Activated CD4-positive, alpha-beta T cell treated with anti-CD3 and anti-CD28 coated beads, Interleukin-2, amount 10 ng/mL, durations not matched to agents 7 days and 5 days (primary cell): Measurements from ENCODE around the gene DPCD. TPM values are rescaled to one million over a fixed set of nuclear protein-coding genes. Genes with fewer than 3 reads are reported as not detected.

Source experiments
- CTCF ChIA-PET: fragments of 350-600 bp; sonication (Branson Sonifier 250); formaldehyde crosslinking; loops from one replicate; lab custom pipeline; 2021; ENCODE audit warnings: antibody characterized with exemption; lab: Charles Lee
- POLR2A ChIA-PET: fragments of 350-600 bp; sonication (Branson Sonifier 250); formaldehyde crosslinking; loops from one replicate; lab custom pipeline; 2021; ENCODE audit warnings: antibody characterized with exemption; lab: Charles Lee
- DNase-seq: peaks from one replicate; pipeline ENCODE4 v3.0.0-alpha.2; 2020
- H3K27ac Mint-ChIP-seq: one replicate; pipeline ENCODE4 v1.8.0; 2021; ENCODE audit warnings: mild to moderate bottlenecking, moderate library complexity, mixed read lengths
- H3K27me3 Mint-ChIP-seq: one replicate; pipeline ENCODE4 v1.8.0; 2021; ENCODE audit warnings: mixed read lengths
- H3K36me3 Mint-ChIP-seq: one replicate; pipeline ENCODE4 v1.8.0; 2021; ENCODE audit warnings: low read depth, mixed read lengths
- H3K4me1 Mint-ChIP-seq: one replicate; pipeline ENCODE4 v1.8.0; 2021; ENCODE audit warnings: mixed read lengths
- H3K4me3 Mint-ChIP-seq: one replicate; pipeline ENCODE4 v1.8.0; 2021; ENCODE audit warnings: mild to moderate bottlenecking, moderate library complexity, mixed read lengths
- H3K9me3 Mint-ChIP-seq: one replicate; pipeline ENCODE4 v1.8.0; 2021; ENCODE audit warnings: mixed read lengths
- total RNA-seq, 2 experiments: library from RNA; stranded (reverse); gene quantifications; one replicate each; pipeline ENCODE4 v1.2.3, GENCODE V29; 2021

DPCD gene
- total RNA-seq, 2 experiments from 2014 or later, result 2.9 to 3.1 TPM

DNA sequence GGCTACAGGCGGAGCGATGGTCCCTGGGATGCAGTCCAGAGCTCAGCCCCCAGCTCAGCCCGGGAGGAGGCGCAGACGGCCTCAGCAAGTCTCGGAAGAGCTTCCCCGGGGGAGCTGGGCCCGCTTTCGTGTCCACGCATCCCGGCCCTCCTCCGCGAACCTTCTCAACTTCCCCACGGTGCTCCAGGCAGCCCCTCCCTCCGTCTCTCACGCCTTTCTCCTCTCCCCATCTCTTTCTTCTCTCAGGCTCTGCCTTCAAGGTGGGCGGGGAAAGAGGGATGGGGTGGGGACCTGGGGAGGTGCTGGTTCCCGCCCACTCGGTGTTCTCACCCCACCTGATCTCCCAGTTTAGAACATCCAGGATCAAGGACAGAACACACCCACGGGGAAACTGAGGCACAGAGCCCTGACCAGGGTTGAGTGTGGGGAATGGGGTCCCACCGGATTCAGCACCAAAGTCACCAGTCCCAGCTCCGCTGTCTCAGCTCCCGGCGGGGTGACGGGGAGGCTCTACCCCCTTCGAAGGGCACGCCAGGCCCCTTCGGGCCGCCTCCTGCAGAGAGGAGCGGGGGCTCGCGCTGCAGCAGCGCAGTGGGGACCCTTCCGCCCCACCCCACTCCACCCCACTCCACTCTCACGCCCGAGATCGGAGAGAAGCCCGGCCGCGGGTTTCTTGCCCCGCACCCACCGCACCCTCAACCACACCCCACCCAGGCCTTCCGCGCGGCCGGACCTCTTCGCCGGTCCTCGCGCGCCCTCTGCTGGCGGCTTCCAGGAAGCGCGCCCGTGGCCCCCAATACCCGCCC is 18.3 kb upstream of the DPCD start:
- Mint-ChIP-seq H3K9me3 (no peaks in the 10 kb centered on the region), H3K27me3 (peaks cover 45% of the 10 kb centered on the region), H3K36me3 (no peaks in the 10 kb centered on the region), H3K4me1 (peaks cover 18% of the 10 kb centered on the region), H3K4me3 (peak overlapping the region; percentile 73), H3K27ac (no peak overlapping the region)
- DNase-seq, result peak; percentile 82
- CTCF ChIA-PET, result interaction anchor here (0.5 to 4.4 kb wide), 14 partner anchors 11 to 1599 kb away, joined by 3 to 21 read pairs (median 3); no protein-coding TSS in a partner anchor
- POLR2A ChIA-PET, result no interaction called here

DNA sequence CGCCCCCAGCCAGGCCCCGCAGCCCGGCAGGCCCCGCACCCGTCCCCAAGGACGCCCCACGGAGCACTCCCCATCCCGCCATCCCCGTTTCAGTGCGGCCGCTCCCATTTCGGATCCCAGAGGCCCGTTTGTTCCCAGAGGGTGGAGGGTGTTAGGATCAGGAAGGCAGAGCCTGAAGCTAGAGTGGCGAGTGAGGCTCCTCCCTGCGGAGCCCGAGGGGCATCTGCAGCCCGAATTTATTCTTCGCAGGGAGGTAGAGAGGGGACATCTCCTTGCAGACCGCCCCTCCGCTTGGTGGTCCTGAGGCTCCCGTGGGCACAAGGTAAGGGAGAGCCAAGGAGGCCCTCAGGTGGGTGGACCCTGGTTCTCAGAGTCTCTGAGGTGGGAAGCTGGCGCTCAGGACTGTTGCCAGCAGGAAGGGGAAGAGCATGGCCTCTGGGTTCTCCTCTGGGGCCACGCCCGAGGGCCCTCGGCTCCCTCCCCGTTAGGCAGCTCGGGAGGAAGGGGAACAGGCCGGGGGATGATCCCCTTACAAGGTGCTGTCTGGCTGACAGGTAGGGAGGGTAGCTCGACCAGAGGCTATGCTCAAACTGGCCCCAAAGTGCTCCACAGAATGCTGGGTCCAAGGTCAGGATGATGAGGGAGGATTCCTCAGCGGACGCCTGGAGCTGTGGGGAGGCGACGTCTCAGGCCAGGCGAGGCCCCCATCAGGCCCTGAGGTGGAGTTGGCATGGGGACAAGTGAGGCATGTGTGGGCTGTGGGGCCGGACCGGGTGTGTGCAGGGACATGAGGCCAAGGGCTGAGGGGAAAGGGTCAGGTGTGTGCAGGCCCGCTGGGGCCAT is 17.5 kb upstream of the DPCD start:
- CTCF ChIA-PET, result interaction anchor here (0.8 to 4.4 kb wide), 14 partner anchors 9 to 360 kb away, joined by 3 to 21 read pairs (median 4); no protein-coding TSS in a partner anchor
- POLR2A ChIA-PET, result no interaction called here
- peaks cover 18% of the 10 kb centered on the region for H3K4me1 Mint-ChIP-seq
- H3K4me3 Mint-ChIP-seq, result peak overlapping the region; percentile 73
- no peaks in the 10 kb centered on the region for H3K9me3 Mint-ChIP-seq
- no peak overlapping the region for H3K27ac Mint-ChIP-seq
- DNase-seq, result no peak
- peaks cover 37% of the 10 kb centered on the region for H3K27me3 Mint-ChIP-seq
- no peaks in the 10 kb centered on the region for H3K36me3 Mint-ChIP-seq

DNA sequence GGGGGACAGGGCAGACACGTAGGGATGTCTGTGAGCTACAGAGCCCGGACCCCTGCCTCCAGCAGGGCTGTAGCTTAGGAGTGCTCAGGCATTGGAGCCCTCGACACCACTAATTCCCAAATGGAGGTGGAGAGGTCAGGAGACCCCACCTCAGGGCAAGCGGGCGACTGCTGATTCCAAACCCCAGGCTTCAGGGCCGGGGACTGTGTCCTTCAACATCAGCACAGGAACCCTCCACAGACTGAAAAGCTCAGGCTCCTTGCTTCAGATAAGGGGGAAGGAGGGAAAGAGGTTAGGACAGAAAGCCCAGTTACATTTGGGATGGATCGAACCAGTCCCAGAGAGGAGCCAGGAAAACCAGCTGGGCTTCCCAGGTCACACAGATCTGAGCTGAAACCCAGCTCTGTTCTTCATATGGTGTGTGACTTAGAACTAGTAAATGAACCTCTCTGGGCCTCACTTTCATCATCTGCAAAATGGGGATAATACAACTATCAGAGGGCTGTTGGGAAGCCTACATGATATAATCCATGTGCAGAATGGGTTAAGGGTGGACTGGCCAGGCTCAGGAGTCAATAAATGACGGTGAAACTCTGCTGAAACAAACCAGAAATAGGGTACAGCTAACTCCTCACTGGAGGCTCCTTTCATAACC is 16.7 kb upstream of the DPCD start:
- H3K27ac Mint-ChIP-seq, result no peak overlapping the region
- H3K4me1 Mint-ChIP-seq, result peaks cover 18% of the 10 kb centered on the region
- ChIA-PET POLR2A (no interaction called here), CTCF (interaction anchor here (0.8 to 4.4 kb wide), 9 partner anchors 10 to 310 kb away, joined by 3 to 21 read pairs (median 4); no protein-coding TSS in a partner anchor)
- H3K4me3 Mint-ChIP-seq, result peak overlapping the region; percentile 73
- peaks cover 30% of the 10 kb centered on the region for H3K27me3 Mint-ChIP-seq
- H3K9me3 Mint-ChIP-seq, result no peaks in the 10 kb centered on the region
- DNase-seq, result no peak
- H3K36me3 Mint-ChIP-seq, result no peaks in the 10 kb centered on the region

DNA sequence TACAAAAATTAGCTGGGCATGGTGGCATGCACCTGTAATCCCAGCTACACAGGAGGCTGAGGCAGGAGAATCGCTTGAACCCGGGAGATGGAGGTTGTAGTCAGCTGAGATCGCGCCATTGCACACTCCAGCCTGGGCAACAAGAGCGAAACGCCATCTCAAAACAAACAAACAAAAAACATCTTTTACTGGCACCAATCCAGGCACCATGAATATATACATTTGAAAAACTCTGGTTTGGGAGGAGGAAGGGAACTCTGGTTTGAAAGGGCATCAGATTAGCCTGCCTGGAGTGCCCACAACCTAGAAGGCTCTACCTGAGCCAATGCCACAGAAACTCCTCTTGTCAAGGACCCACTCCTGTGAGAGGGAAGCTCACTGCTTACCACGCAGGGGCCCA is 16.0 kb upstream of the DPCD start:
- H3K27ac Mint-ChIP-seq, result no peak overlapping the region
- no peak overlapping the region for H3K4me3 Mint-ChIP-seq
- H3K27me3 Mint-ChIP-seq, result peaks cover 26% of the 10 kb centered on the region
- DNase-seq, result no peak
- CTCF ChIA-PET, result interaction anchor here (1.2 to 4.4 kb wide), 2 partner anchors 9 to 13 kb away, joined by 3 to 21 read pairs; no protein-coding TSS in a partner anchor
- no peaks in the 10 kb centered on the region for H3K9me3 Mint-ChIP-seq
- no peaks in the 10 kb centered on the region for H3K36me3 Mint-ChIP-seq
- POLR2A ChIA-PET, result no interaction called here
- H3K4me1 Mint-ChIP-seq, result peaks cover 16% of the 10 kb centered on the region

DNA sequence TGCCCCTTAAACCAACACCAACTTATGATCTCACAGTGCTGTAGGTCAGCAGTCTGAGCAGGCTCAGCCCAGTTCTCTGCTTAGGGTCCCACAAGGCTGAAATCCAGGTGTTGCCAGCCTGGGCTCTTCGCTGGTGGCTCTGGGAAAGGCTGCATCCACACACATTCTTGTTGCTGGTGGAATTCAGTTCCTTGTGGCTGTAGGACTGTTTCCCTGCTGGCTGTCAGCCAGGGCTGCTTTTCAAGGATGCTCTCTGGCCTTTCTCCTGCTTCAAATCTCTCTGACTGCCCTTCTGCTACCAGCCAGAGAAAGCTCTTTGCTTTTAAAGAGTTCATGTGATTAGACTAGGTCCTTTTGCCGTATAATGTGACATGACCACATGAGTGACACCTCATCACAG is 15.3 kb upstream of the DPCD start:
- no peak for DNase-seq
- Mint-ChIP-seq H3K36me3 (no peaks in the 10 kb centered on the region), H3K27ac (no peak overlapping the region), H3K9me3 (no peaks in the 10 kb centered on the region), H3K27me3 (peaks cover 21% of the 10 kb centered on the region), H3K4me1 (peaks cover 16% of the 10 kb centered on the region), H3K4me3 (no peak overlapping the region)
- ChIA-PET CTCF (interaction anchor here (4.4 kb wide), 1 partner anchor 9 kb away, joined by 21 read pairs; no protein-coding TSS in a partner anchor), POLR2A (no interaction called here)

DNA sequence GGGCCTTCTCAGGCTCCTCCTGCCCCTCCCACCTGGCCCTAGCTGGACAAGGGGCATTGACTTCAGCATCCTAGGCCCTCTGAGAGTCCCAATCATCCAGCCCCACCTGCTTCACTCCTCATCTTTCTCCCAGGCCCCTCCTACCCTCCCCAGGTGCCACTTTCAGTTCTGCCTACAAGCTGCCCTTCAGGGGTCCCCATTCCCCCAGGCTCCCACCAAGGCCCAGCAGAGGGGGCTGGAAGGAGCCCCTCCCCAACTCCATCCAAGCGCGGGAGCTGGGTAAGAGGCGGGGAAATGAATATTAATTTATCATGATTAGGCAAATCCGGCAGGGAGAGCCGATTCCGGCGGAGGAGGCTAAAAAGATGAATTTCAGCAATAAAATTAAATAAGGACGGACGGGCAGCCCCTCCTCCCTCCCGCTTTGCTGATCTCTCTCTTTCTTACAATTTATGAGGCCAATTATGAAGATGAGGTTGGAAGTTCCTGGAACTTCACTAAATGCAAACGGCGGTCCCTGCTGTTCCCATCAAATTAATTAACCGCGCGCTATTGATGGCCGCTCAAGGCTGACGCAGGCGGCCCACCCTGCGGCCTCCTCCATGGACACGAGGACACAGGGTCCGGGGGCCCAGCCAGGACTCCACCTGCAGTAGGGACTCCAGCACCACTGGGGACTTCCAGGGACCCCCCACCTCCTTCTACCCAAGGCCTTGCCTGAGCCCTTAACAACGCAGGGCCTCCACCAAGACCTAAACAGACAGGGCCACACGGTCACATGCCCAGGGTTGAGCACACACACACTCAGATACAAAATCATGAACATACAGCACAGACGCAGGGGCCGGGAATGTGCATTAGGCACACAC is 14.0 kb upstream of the DPCD start:
- H3K4me3 Mint-ChIP-seq, result no peak overlapping the region
- no peak for DNase-seq
- POLR2A ChIA-PET, result no interaction called here
- no peaks in the 10 kb centered on the region for H3K36me3 Mint-ChIP-seq
- H3K27ac Mint-ChIP-seq, result no peak overlapping the region
- peaks cover 16% of the 10 kb centered on the region for H3K4me1 Mint-ChIP-seq
- H3K27me3 Mint-ChIP-seq, result peaks cover 8% of the 10 kb centered on the region
- H3K9me3 Mint-ChIP-seq, result no peaks in the 10 kb centered on the region
- CTCF ChIA-PET, result interaction anchor here (1.5 kb wide), 1 partner anchor 12 kb away, joined by 3 read pairs; no protein-coding TSS in a partner anchor

DNA sequence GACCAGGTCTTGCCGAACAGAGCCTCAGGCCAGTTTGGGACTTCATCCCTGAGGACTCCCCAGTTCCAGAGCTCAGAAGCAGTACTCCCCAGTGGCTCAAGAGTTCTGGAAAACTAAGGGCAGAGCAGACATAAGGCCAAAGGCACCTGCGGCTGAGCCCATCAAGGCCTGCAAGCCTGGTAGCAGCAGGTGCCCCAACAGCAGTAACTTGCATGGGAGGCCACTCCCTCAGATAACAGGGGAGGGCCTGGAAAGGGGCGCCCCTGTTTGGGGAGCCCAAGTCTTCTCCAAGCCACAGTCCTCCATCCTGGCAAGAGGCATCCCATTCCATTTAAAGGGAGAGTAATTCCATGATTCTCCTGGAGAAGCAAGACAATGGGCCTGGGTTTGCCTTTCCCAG is 13.0 kb upstream of the DPCD start:
- H3K36me3 Mint-ChIP-seq, result no peaks in the 10 kb centered on the region
- POLR2A ChIA-PET, result no interaction called here

DNA sequence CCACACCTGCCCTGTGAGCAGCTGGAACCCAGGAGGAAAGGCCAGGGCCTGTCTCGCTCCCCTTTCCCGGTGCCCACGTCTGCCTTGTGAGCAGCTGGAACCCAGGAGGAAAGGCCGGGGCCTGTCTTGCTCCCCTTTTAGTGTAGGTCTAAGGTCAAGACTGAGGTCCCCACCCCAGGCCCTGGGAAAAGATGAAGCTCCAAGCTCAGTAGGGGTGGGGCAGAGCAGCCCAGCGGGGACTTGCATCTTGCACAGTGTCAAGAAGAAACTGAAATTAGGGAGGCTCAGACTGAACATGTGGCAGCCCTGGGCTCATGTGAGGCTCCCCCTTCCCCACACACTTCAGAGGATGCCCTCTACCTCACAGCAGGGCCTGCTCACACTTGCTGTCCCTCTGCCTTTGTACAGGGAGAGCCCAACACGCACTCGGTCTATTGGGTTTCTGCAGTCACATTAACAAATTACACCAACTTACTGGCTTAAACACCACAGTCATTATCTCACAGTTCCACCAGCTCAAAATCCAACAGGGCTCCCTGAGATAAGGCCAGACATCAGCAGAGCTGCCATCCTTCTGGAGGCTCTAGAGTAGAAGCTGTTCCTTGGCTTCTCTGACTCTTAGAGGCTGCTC is 12.4 kb upstream of the DPCD start:
- ChIA-PET POLR2A (no interaction called here), CTCF (interaction anchor here (0.5 to 1.7 kb wide), 7 partner anchors 8 to 967 kb away, joined by 3 to 7 read pairs (median 3); partner anchors contain the start of genes DPCD and POLL)
- no peaks in the 10 kb centered on the region for H3K36me3 Mint-ChIP-seq
- H3K4me1 Mint-ChIP-seq, result peaks cover 4% of the 10 kb centered on the region
- no peak overlapping the region for H3K4me3 Mint-ChIP-seq
- H3K9me3 Mint-ChIP-seq, result no peaks in the 10 kb centered on the region
- no peak overlapping the region for H3K27ac Mint-ChIP-seq
- DNase-seq, result no peak
- H3K27me3 Mint-ChIP-seq, result no peaks in the 10 kb centered on the region

More for the DNA sequence above, 13.0 kb upstream of the DPCD start:
- Mint-ChIP-seq H3K4me1 (peaks cover 6% of the 10 kb centered on the region), H3K27me3 (no peaks in the 10 kb centered on the region), H3K27ac (no peak overlapping the region), H3K9me3 (no peaks in the 10 kb centered on the region), H3K4me3 (no peak overlapping the region)
- CTCF ChIA-PET, result interaction anchor here (1.2 to 1.5 kb wide), 2 partner anchors 11 to 13 kb away, joined by 3 read pairs; no protein-coding TSS in a partner anchor
- no peak for DNase-seq

DNA sequence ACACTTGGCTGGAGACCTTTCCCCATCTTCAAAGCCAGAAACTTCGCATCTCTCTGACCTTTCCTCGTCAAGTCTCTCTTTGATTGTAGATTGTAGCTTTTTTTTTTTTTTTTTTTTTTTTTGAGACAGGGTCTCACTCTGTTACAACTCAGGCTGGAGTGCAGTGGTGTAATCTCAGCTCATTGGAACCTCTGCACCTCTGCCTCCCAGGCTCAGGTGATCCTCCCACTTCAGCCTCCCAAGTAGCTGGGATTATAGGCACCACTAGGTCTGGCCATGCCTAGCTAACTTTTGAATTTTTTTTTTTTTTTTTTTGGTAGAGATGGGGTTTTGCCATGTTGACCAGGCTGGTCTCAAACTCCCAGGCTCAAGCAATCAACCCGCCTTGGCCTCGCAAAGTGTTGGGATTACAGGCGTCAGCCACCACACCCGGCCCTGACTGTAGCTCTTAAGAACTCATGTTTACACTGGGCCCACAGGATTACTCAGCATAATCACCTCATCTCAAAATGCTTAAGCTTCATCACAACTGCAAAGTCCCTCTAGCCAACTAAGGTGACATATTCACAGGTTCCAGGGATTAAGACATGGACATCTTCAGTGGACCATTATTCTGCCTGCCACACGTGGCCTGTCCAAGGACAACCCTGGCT is 11.8 kb upstream of the DPCD start:
- no peak for DNase-seq
- POLR2A ChIA-PET, result no interaction called here
- H3K27me3 Mint-ChIP-seq, result no peaks in the 10 kb centered on the region
- no peaks in the 10 kb centered on the region for H3K4me1 Mint-ChIP-seq
- H3K27ac Mint-ChIP-seq, result no peak overlapping the region
- no peak overlapping the region for H3K4me3 Mint-ChIP-seq
- no peaks in the 10 kb centered on the region for H3K9me3 Mint-ChIP-seq
- CTCF ChIA-PET, result interaction anchor here (0.5 to 1.7 kb wide), 7 partner anchors 8 to 968 kb away, joined by 3 to 7 read pairs (median 3); partner anchors contain the start of genes DPCD and POLL
- no peaks in the 10 kb centered on the region for H3K36me3 Mint-ChIP-seq

DNA sequence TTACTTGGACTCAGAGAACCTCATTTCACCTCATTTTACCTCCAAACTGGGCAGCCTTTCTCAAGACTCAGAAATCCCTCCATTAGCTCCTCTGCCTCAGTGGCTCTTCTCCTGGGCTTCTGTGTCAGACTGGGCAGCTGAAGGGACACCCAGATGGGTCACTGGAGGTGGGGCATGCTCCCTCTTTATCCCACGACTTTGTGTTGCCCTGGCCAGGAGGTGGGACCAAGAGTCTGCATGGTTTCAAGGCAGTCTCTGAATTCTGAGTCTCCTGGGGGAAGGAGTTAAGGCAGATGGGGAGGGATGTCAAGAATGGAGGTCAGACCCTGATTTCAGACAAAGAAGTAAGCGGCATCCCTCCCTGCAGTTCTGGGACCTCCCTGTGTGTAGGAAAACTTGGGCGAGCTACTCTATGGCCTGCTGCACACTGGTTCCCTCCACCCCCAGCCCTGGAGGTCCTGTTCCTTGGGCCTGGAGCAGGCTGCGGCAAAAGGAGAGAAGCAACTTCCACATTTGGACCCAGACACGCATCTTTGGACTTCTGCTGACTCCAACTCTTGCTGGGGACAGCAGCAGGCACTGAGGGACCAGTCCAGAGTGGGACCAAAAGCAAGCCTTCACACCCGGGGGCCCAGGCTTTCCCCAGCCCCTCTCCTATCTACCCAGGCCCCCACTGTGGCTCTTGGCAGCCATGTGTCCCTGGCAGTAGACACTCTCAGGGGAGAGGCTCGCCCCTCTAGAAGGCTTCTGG is 10.8 kb upstream of the DPCD start:
- H3K9me3 Mint-ChIP-seq, result no peaks in the 10 kb centered on the region
- no peak for DNase-seq
- no peaks in the 10 kb centered on the region for H3K36me3 Mint-ChIP-seq
- POLR2A ChIA-PET, result no interaction called here
- H3K27ac Mint-ChIP-seq, result peak overlapping the region; percentile 48
- CTCF ChIA-PET, result interaction anchor here (1.7 to 2.1 kb wide), 2 partner anchors 10 to 11 kb away, joined by 5 to 7 read pairs; partner anchors contain the start of genes DPCD and POLL
- H3K27me3 Mint-ChIP-seq, result no peaks in the 10 kb centered on the region
- H3K4me1 Mint-ChIP-seq, result no peaks in the 10 kb centered on the region
- no peak overlapping the region for H3K4me3 Mint-ChIP-seq
